A549 (cell line): Measurements from ENCODE around the gene NAA20.

ENCODE experiments used
- CTCF ChIP-seq: fragments of >200 bp; sonication (Bioruptor Twin); formaldehyde crosslinking; IDR thresholded peaks from 3 replicates; pipeline ENCODE4 v1.5.1; 2016
- MAFK ChIP-seq: fragments of 450-650 bp; IDR thresholded peaks from 2 replicates; pipeline ENCODE4 v1.6.1; 2014; ENCODE audit not compliant: partially characterized antibody

GRCh38 chr20:20005342-20005741 lies 11.8 kb upstream of the NAA20 start:
- TF ChIP-seq MAFK = no peak
- no peak for TF ChIP-seq CTCF
